Activated T-helper 1 cell treated with anti-CD3 and anti-CD28 coated beads, Interleukin-2, amount 50 U/mL, for 16 hours (primary cell): ENCODE results near the gene HMGN5.

Experiments
- DNase-seq, 2 donors: peaks; one replicate each; pipeline ENCODE4 v3.0.0-alpha.2; 2020; ENCODE audit warnings: low read depth in 1 of 2, low spot score in 1 of 2

The HMGN5 gene

DNA sequence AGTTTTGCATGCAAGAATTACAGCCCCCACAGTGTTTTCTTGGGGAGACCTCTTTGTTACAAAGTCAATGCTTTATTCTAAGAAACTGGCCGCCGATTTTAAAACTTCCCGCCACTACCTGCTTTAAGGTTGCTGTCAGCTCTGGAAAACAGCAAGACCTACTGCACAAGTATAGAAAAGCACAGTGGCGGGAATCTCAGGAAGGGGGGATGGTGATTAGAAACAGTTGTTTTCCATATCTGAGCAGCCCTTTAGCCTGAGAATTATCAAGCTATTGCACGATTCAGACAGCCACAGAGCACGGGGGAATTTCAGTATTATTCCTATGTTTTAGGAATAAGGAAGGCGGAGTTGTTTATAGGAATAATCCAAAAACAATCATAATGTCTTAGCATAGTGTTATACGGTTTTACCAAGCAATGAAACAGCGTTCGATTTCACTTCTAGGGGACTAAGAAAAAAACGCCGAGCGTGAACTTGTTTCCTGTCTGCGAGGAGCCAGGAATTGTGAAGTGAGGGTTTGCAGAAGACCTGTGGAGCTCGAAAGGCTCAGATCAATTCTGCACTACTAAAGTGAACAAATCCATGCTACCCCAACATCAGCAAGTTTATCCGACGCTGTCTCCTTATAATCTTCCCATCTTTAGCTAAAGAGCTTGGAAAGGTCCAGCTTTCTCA lies 81.3 kb downstream of the HMGN5 start:
- no peak for DNase-seq

DNA sequence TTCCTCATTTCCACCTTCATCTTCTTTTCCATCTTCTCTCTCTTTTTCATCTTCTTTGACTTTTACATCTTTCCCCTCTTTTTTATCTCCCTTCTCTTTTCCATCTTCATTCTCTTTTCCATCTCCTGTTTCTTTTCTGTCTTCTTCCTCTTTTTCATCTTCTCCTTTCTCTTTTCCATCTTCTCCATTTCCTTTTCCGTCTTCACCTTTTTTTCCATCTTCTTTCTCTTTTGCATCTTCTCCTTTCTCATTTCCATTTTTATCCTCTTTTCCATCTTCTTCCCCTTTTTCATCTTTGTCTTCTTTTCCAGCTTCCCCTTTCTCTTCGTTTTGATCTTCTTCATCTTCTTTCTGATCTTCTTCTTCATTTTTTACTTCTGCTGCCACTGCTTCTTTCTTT lies 87.0 kb downstream of the HMGN5 start:
- no peak for DNase-seq

DNA sequence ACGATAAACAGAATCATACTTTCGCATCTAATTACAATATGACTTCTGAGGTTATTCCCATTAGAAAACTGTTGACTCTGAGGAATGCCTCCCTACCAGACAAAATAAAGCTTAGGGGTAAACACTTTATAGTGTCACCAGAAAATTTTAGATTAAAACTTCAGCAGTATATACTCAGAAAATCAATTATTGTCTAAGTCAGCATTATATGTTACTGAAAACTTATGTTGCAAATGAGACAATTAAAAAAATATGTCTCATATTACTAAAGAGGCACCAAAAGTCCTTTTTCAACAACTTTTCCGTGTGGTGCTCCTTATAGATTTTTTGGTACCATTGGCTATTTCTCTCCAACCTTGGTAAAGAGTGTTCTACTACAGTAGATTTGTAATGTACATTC lies 91.4 kb downstream of the HMGN5 start:
- no peak for DNase-seq

DNA sequence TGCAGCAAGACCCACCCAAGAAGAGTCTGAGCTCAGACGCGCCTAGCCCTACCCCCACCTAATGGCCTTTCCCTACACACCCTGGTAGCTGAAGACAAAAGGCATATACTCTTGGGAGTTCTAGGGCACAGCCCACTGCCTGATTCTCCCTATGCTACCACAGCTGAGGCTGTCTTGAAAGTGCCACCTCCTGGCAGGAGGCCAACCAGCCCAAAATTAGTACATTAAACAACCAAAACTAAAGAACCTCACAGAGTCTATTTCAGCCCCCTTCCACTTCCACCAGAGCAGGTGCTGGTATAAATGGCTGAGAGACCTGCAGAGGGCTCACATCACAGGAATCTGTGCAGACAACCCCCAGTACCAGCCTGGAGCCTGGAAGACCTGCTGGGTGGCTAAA lies 119.1 kb downstream of the HMGN5 start:
- DNase-seq = no peak
